ENCODE measurements around the gene ANKS1B.
"Not testable (repeated sequence)": the region's sequence is repeated elsewhere in the genome, so short reads cannot be mapped to it uniquely, and the experiment has no call there.

ANKS1B gene

GRCh38 chr12:99695050-99695449 is 289.7 kb downstream of the ANKS1B start:
- DNase-seq: no peak

DNA sequence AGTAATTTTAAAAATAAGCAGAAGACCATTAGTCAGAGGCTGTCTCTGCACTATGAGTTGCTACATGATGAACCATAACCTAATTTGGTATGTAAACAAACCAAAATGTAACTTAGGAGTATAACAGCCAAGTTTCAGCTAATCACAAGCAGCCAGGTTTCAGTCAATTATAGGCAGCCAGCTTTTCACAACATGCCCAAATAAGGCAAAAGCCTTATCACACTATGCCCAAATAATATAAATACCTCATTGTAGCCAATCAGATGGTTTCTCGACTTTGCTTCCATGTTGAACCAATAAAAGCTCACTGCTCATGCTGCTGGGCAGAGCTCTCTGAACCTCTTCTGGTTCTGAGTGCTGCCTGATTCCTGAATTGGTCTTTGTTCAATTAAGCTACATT is 298.6 kb downstream of the ANKS1B start:
- no peak for DNase-seq

DNA sequence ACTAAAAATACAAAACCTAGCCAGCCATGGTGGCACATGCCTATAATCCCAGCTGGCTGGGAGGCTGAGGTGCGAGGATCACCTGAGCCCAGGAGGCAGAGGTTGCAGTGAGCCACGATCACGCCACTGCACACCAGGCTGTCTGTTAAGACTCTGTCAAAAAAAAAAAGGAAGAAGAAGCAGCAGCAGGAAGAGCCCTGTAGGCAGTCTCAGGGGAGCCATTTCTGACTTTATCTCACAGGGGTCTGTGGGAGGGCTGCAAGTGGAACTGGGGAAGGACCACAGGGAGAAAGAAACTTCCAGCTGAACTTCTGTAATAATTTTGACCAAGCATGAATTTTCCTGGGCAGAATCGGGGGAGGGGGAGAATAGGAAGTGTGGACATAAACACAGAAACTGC is 304.5 kb downstream of the ANKS1B start:
- DNase-seq: no peak

DNA sequence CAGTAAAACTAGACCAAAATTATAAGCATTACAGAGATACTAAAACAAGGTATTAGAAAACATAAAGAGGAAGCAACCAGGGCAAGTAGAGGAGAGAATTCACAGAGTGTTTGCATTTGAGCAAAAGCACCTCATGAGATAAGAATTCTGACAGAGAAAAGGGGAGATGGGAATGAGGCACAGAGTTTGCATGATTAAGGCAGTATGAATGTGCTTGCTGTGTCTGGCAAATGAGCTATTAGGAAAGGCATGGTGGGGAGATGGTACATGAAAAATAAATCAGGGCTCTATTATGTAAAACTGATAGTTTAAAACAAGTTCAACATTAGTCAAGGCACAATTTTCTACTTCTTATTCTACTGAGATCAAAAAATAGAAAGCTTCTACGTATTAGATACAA is 314.1 kb downstream of the ANKS1B start:
- DNase-seq: no peak

DNA sequence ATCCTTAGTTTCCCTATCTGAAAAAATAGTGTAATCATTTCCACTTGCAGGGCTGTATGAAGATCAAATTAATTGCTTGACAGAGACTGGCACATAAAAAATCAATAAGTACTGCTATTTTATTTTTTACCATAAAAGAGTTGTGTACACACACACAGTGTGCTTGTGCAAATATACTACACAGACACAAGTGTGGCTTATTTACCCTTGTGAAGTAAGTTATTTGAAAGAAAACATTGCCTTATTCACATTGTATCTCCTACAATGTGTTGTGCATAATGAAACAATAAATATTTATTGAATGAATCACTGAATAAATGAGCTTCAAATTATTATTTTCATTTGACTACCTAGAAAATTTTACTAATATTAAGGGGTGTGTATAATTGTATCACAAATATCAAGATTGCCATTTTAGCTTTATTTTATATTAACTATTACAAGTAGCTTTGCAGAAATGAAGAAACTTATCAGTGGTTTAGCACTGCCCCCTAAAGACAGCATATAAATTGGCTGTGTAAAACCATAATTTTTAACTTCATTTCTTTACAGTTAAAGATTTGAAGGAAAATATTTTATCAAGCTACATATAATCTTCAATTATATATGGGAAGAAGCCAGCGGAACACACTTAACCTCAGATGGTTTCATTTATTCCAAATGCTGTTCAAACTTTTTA is 325.9 kb downstream of the ANKS1B start:
- DNase-seq: no peak

DNA sequence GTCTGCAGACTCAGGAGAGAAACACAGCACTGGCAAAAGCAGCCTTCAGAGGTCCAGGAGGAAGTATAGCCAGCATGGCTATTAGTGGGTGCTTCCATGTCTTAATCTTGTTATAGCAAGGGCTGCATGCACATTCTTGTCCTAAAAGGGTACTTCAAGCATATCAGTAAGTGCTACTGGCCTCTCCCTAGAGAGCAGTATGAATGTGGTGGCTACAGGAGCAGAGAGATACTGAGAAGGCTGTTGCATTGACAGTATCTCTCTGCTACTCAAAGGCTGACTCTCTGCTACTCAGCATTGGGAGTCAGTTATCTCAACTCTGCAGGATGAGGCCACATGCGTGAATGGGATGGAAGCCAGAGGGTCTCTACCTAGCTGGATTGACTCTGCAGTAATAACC is 335.2 kb downstream of the ANKS1B start:
- no peak for DNase-seq

GRCh38 chr12:99648183-99648582 is 336.6 kb downstream of the ANKS1B start:
- DNase-seq: no peak

DNA sequence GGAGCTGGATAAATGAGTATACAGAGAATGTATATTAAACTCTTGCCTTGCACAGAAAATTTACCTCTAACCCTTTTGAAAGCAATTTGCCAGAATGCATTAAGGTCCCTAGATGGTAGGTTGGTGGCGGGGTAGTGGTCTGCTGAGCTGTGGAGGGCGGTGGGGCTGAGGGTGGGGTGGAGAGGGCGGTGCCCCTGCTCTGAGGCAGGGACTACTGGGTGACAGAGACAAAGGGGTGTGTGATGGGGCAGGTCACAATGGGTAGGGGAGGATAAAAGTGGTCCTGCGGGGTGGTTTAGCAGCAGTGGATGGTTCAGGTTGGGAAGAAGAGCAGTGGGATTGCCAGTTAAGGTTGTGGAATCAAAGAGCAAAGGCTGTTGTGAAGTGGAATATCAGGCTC is 337.3 kb downstream of the ANKS1B start, which contains the start of gene GARIN6:
TSS of gene GARIN6 (plus strand) at position 301 of the 400 bp plus-strand sequence. CDS start 422 bp downstream, outside the sequence.
- DNase-seq: no peak

- DNase-seq: no peak
Observed at GRCh38 chr12:99644629-99645028, 340.1 kb downstream of the ANKS1B start.

DNA sequence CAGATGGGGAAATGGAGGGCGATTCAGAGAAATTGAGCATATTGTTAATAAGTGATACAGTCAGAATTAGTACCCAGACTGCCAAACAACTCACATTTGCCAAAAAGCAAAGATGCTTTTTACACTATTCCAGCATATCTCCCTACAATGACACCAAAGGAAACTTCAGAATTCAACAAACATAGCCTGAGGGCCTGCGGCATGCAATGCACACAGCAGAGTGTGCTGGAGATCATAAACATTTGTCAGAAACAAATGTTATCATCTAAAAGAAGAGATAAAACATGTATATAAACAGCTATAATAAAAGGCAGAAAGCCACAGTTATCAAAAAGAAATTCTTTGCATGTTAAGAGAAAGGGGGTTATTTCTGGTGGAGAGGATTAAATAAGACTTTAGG is 357.3 kb downstream of the ANKS1B start:
- DNase-seq: no peak

GRCh38 chr12:99624591-99624990 is 360.1 kb downstream of the ANKS1B start:
- DNase-seq: not testable (repeated sequence)

- DNase-seq: no peak
Observed at GRCh38 chr12:99620159-99620479, 364.6 kb downstream of the ANKS1B start.

- no peak for DNase-seq
Observed at GRCh38 chr12:99619389-99620158, 365.2 kb downstream of the ANKS1B start.

- DNase-seq: no peak
Observed at GRCh38 chr12:99618657-99619056, 366.1 kb downstream of the ANKS1B start.

GRCh38 chr12:99611599-99611998 is 373.1 kb downstream of the ANKS1B start:
- no peak for DNase-seq

DNA sequence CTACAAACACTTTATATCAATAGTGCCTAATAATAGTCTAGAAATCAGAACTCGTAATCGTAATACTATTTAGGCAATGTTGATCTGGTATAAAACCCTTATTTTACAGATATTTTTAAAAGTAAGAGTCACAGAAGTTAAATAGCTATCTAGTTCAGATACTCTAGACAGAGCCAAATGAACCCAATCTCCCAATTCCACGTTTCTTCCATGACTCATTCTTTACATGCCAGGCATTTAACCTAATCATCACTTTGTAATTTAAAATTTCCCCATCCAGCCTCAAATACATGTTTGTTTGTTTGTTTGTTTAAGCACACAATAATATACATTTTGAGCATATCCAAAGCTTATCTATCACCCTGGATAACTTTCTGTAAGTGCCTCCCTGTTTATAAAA is 373.6 kb downstream of the ANKS1B start:
- DNase-seq: no peak

- no peak for DNase-seq
Observed at GRCh38 chr12:99609455-99610181, 375.1 kb downstream of the ANKS1B start.

DNA sequence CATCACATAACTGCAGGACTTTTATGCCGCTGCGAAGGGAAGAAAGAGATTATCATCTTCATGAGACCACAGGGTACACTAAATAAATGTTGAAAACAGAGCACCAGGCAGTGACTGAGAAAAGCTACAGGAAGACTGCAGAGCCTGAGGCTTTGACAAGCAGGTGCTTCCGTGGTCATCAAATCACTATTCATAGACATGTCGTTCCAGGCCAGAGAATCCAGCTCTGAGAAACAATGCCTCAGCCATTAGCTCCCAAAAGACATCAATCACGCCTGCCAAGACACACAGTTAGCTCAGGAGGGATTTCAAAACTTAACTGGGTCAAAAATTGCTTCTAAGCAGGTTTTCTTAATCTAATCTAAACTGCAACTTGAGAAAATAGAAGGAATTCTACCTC is 384.3 kb downstream of the ANKS1B start:
- DNase-seq: no peak

- DNase-seq: no peak
Observed at GRCh38 chr12:99598785-99599184, 386.0 kb downstream of the ANKS1B start.

GRCh38 chr12:99596762-99597161 is 388.0 kb downstream of the ANKS1B start:
- no peak for DNase-seq

- DNase-seq: not testable (repeated sequence)
Observed at GRCh38 chr12:99577125-99577524, 407.6 kb downstream of the ANKS1B start.

GRCh38 chr12:99573980-99574379 is 410.8 kb downstream of the ANKS1B start:
- no peak for DNase-seq

DNA sequence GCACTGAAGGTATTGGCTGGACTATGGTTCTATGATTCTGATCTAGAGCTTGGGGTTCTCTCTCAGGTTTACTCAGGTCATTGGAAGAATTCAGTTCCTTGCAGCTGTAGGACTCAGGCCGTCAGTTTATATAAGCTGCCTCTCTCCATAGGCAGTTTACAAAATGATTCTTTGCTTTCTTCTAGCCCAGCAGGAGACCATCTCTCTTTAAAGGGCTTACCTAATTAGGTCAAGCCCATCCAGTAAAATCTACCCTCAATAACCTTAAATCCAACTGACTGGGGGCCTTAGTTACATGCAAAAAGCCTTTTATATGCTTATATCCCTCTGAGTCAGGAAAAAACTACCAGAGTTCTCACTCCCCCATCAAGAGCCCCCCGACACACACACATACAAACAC is 417.7 kb downstream of the ANKS1B start:
- no peak for DNase-seq

GRCh38 chr12:99558109-99558508 is 426.6 kb downstream of the ANKS1B start:
- DNase-seq: no peak
